ENCODE measurements around the gene NSG2.

The NSG2 gene

GRCh38 chr5:174110310-174110709 is 64.8 kb downstream of the NSG2 start:
- Histone ChIP-seq H3K4me2 (ENCODE audit: low read length) (no peak overlapping the region), H3K4me3 (ENCODE audit: low read depth, low read length, poor library complexity, severe bottlenecking) (no peak overlapping the region), H2AFZ (ENCODE audit: low read length) (no peak overlapping the region), H3K9ac (ENCODE audit: low read length) (no peak overlapping the region), H3K4me1 (ENCODE audit: insufficient read depth, low read length, severe bottlenecking) (no peaks in the 10 kb centered on the region), H4K20me1 (ENCODE audit: insufficient read depth, low read length) (no peaks in the 10 kb centered on the region), H3F3A (ENCODE audit: insufficient read depth, low read length) (no peaks in the 10 kb centered on the region), H3K9me2 (ENCODE audit: low read depth, low read length) (no peaks in the 10 kb centered on the region), H3K27ac (ENCODE audit: low read depth, low read length, poor library complexity, severe bottlenecking) (no peak overlapping the region), H3K79me2 (ENCODE audit: insufficient read depth, low read length) (no peaks in the 10 kb centered on the region), H3K27me3 (ENCODE audit: insufficient read depth, low read length) (no peaks in the 10 kb centered on the region), H3K36me3 (ENCODE audit: insufficient read depth, low read length) (no peaks in the 10 kb centered on the region), H3K9me3 (ENCODE audit: low read length) (no peaks in the 10 kb centered on the region)
- no peak for TF ChIP-seq CTCF (IDR thresholded peaks at IDR 0.05; ENCODE audit: low read length)
- TF ChIP-seq EZH2 (IDR thresholded peaks at IDR 0.05; ENCODE audit: borderline replicate concordance, low read length), result no peak

GRCh38 chr5:174111287-174111973 is 65.9 kb downstream of the NSG2 start:
- Histone ChIP-seq H3K27me3 (ENCODE audit: insufficient read depth, low read length) (no peaks in the 10 kb centered on the region), H3K4me3 (ENCODE audit: low read depth, low read length, poor library complexity, severe bottlenecking) (no peak overlapping the region), H4K20me1 (ENCODE audit: insufficient read depth, low read length) (no peaks in the 10 kb centered on the region), H3K4me2 (ENCODE audit: low read length) (no peak overlapping the region), H3K4me1 (ENCODE audit: insufficient read depth, low read length, severe bottlenecking) (no peaks in the 10 kb centered on the region), H3K9ac (ENCODE audit: low read length) (no peak overlapping the region), H3K9me3 (ENCODE audit: low read length) (no peaks in the 10 kb centered on the region), H3K27ac (ENCODE audit: low read depth, low read length, poor library complexity, severe bottlenecking) (no peak overlapping the region), H3K9me2 (ENCODE audit: low read depth, low read length) (no peaks in the 10 kb centered on the region), H3K79me2 (ENCODE audit: insufficient read depth, low read length) (no peaks in the 10 kb centered on the region), H3K36me3 (ENCODE audit: insufficient read depth, low read length) (no peaks in the 10 kb centered on the region), H2AFZ (ENCODE audit: low read length) (no peak overlapping the region), H3F3A (ENCODE audit: insufficient read depth, low read length) (no peaks in the 10 kb centered on the region)
- TF ChIP-seq CTCF (IDR thresholded peaks at IDR 0.05; ENCODE audit: low read length) (no peak), EZH2 (IDR thresholded peaks at IDR 0.05; ENCODE audit: borderline replicate concordance, low read length) (no peak)

GRCh38 chr5:174115226-174115625 is 69.7 kb downstream of the NSG2 start:
- Histone ChIP-seq H3K4me3 (ENCODE audit: low read depth, low read length, poor library complexity, severe bottlenecking) (no peak overlapping the region), H3K27ac (ENCODE audit: low read depth, low read length, poor library complexity, severe bottlenecking) (no peak overlapping the region), H2AFZ (ENCODE audit: low read length) (no peak overlapping the region), H3F3A (ENCODE audit: insufficient read depth, low read length) (no peaks in the 10 kb centered on the region), H3K27me3 (ENCODE audit: insufficient read depth, low read length) (no peaks in the 10 kb centered on the region), H4K20me1 (ENCODE audit: insufficient read depth, low read length) (no peaks in the 10 kb centered on the region), H3K4me1 (ENCODE audit: insufficient read depth, low read length, severe bottlenecking) (no peaks in the 10 kb centered on the region), H3K4me2 (ENCODE audit: low read length) (no peak overlapping the region), H3K9me3 (ENCODE audit: low read length) (no peaks in the 10 kb centered on the region), H3K9me2 (ENCODE audit: low read depth, low read length) (no peaks in the 10 kb centered on the region), H3K79me2 (ENCODE audit: insufficient read depth, low read length) (no peaks in the 10 kb centered on the region), H3K36me3 (ENCODE audit: insufficient read depth, low read length) (no peaks in the 10 kb centered on the region), H3K9ac (ENCODE audit: low read length) (no peak overlapping the region)
- TF ChIP-seq CTCF (IDR thresholded peaks at IDR 0.05; ENCODE audit: low read length), result no peak
- TF ChIP-seq EZH2 (IDR thresholded peaks at IDR 0.05; ENCODE audit: borderline replicate concordance, low read length), result no peak

All from OCI-LY1 (cell line).